ENCODE data around the gene WNT7B. TPM values are rescaled to one million over a fixed set of nuclear protein-coding genes. Genes with fewer than 3 reads are reported as not detected.

WNT7B gene
- polyA plus RNA-seq, 4 donors: 0.19 to 16.6 (median 10.3) TPM

- no peak for DNase-seq (ENCODE audit: low read depth in 4 of 4, low spot score in 3 of 4)
Observed at GRCh38 chr22:45933506-45934167, 43.3 kb downstream of the WNT7B start.

GRCh38 chr22:45932071-45932470 lies 44.9 kb downstream of the WNT7B start:
- DNase-seq (ENCODE audit: low read depth in 4 of 4, low spot score in 3 of 4): no peak

- no peak for DNase-seq (ENCODE audit: low read depth in 4 of 4, low spot score in 3 of 4)
Observed at GRCh38 chr22:45931042-45931441, 45.9 kb downstream of the WNT7B start.

GRCh38 chr22:45930324-45930723 lies 46.6 kb downstream of the WNT7B start:
- no peak for DNase-seq (ENCODE audit: low read depth in 4 of 4, low spot score in 3 of 4)

- no peak for DNase-seq (ENCODE audit: low read depth in 4 of 4, low spot score in 3 of 4)
Observed at GRCh38 chr22:45929649-45930048, 47.3 kb downstream of the WNT7B start.

GRCh38 chr22:45928726-45929368 lies 48.1 kb downstream of the WNT7B start:
- no peak for DNase-seq (ENCODE audit: low read depth in 4 of 4, low spot score in 3 of 4)

GRCh38 chr22:45927059-45927458 lies 49.9 kb downstream of the WNT7B start:
- no peak for DNase-seq (ENCODE audit: low read depth in 4 of 4, low spot score in 3 of 4)

GRCh38 chr22:45926433-45926832 lies 50.5 kb downstream of the WNT7B start:
- DNase-seq (ENCODE audit: low read depth in 4 of 4, low spot score in 3 of 4): no peak

- no peak for DNase-seq (ENCODE audit: low read depth in 4 of 4, low spot score in 3 of 4)
Observed at GRCh38 chr22:45925811-45926351, 51.1 kb downstream of the WNT7B start.

- DNase-seq (ENCODE audit: low read depth in 4 of 4, low spot score in 3 of 4): no peak
Observed at GRCh38 chr22:45923835-45924234, 53.1 kb downstream of the WNT7B start.

- DNase-seq (ENCODE audit: low read depth in 4 of 4, low spot score in 3 of 4): no peak
Observed at GRCh38 chr22:45923212-45923611, 53.8 kb downstream of the WNT7B start.

GRCh38 chr22:45922661-45923060 lies 54.3 kb downstream of the WNT7B start:
- DNase-seq (ENCODE audit: low read depth in 4 of 4, low spot score in 3 of 4): no peak

- no peak for DNase-seq (ENCODE audit: low read depth in 4 of 4, low spot score in 3 of 4)
Observed at GRCh38 chr22:45922256-45922655, 54.7 kb downstream of the WNT7B start.

- DNase-seq (ENCODE audit: low read depth in 4 of 4, low spot score in 3 of 4): no peak
Observed at GRCh38 chr22:45919504-45920286, 57.3 kb downstream of the WNT7B start.

GRCh38 chr22:45918459-45919370 lies 58.2 kb downstream of the WNT7B start:
- no peak for DNase-seq (ENCODE audit: low read depth in 4 of 4, low spot score in 3 of 4)

- DNase-seq (ENCODE audit: low read depth in 4 of 4, low spot score in 3 of 4): no peak
Observed at GRCh38 chr22:45917700-45918458, 59.1 kb downstream of the WNT7B start.

GRCh38 chr22:45917146-45917545 lies 59.8 kb downstream of the WNT7B start:
- DNase-seq (ENCODE audit: low read depth in 4 of 4, low spot score in 3 of 4): no peak

- DNase-seq (ENCODE audit: low read depth in 4 of 4, low spot score in 3 of 4): no peak
Observed at GRCh38 chr22:45916515-45916914, 60.4 kb downstream of the WNT7B start.

GRCh38 chr22:45915841-45916240 lies 61.1 kb downstream of the WNT7B start:
- no peak for DNase-seq (ENCODE audit: low read depth in 4 of 4, low spot score in 3 of 4)

GRCh38 chr22:45915151-45915550 lies 61.8 kb downstream of the WNT7B start:
- no peak for DNase-seq (ENCODE audit: low read depth in 4 of 4, low spot score in 3 of 4)
